HG02571 (cell line): Measurements from ENCODE around the gene NUP160.
"Not testable (repeated sequence)": the region's sequence is repeated elsewhere in the genome, so short reads cannot be mapped to it uniquely, and the experiment has no call there.

Experiments
- ATAC-seq: cut with Tn5 transposase; IDR thresholded peaks from one replicate; pipeline ENCODE4 v1.9.1; 2021; ENCODE audit warnings: mild to moderate bottlenecking, moderate library complexity; ENCODE audit not compliant: unreplicated experiment

Gene NUP160

GRCh38 chr11:47864901-47865300 lies 16.8 kb upstream of the NUP160 start:
- ATAC-seq, result no peak

- ATAC-seq, result no peak
These were observed 15.8 kb upstream of the NUP160 start for GRCh38 chr11:47863898-47864430.

GRCh38 chr11:47863189-47863897 lies 15.2 kb upstream of the NUP160 start:
- ATAC-seq, result no peak

GRCh38 chr11:47861728-47862127 lies 13.6 kb upstream of the NUP160 start:
- ATAC-seq, result no peak

GRCh38 chr11:47860536-47860935 lies 12.4 kb upstream of the NUP160 start:
- ATAC-seq, result no peak

- no peak for ATAC-seq
These were observed 9.9 kb upstream of the NUP160 start for GRCh38 chr11:47857892-47858543.

- ATAC-seq, result no peak
These were observed 9.3 kb upstream of the NUP160 start for GRCh38 chr11:47857485-47857884.

GRCh38 chr11:47856186-47856585 lies 8.0 kb upstream of the NUP160 start:
- ATAC-seq, result no peak

- no peak for ATAC-seq
These were observed 6.5 kb upstream of the NUP160 start for GRCh38 chr11:47854667-47855066.

- ATAC-seq, result no peak
These were observed 3.9 kb upstream of the NUP160 start for GRCh38 chr11:47852053-47852452.

GRCh38 chr11:47850337-47850736 lies 2.2 kb upstream of the NUP160 start:
- no peak for ATAC-seq

- ATAC-seq, result no peak
These were observed 578 bp upstream of the NUP160 start for GRCh38 chr11:47848700-47849155.

GRCh38 chr11:47847537-47847891 lies 636 bp downstream of the NUP160 start:
- ATAC-seq, result no peak

GRCh38 chr11:47846998-47847397 lies 1.2 kb downstream of the NUP160 start:
- no peak for ATAC-seq

GRCh38 chr11:47843361-47844055 lies 4.6 kb downstream of the NUP160 start:
- no peak for ATAC-seq

GRCh38 chr11:47842749-47843148 lies 5.4 kb downstream of the NUP160 start:
- no peak for ATAC-seq

GRCh38 chr11:47837929-47838328 lies 10.2 kb downstream of the NUP160 start:
- ATAC-seq, result no peak

GRCh38 chr11:47837292-47837691 lies 10.9 kb downstream of the NUP160 start:
- ATAC-seq, result no peak

GRCh38 chr11:47830013-47830412 lies 18.1 kb downstream of the NUP160 start:
- ATAC-seq, result not testable (repeated sequence)

- no peak for ATAC-seq
These were observed 19.9 kb downstream of the NUP160 start for GRCh38 chr11:47828284-47828683.

GRCh38 chr11:47822664-47823063 lies 25.5 kb downstream of the NUP160 start:
- ATAC-seq, result not testable (repeated sequence)

- ATAC-seq, result no peak
These were observed 28.4 kb downstream of the NUP160 start for GRCh38 chr11:47819743-47820142.
